ENCODE results near the gene SELENOM. TPM values are rescaled to one million over a fixed set of nuclear protein-coding genes. Genes with fewer than 3 reads are reported as not detected.
"Not testable (repeated sequence)": the region's sequence is repeated elsewhere in the genome, so short reads cannot be mapped to it uniquely, and the experiment has no call there.

SELENOM gene
- total RNA-seq, 4 donors from 2014 or later = 941 to 2,300 (median 1,432) TPM

- TF ChIP-seq CTCF (IDR thresholded peaks at IDR 0.05) (peak in 2 of 4 experiments; percentile 18 to 26), POLR2A (IDR thresholded peaks at IDR 0.05) (no peak), EP300 (IDR thresholded peaks at IDR 0.05) (no peak), POLR2AphosphoS5 (IDR thresholded peaks at IDR 0.05) (no peak)
- H3K27ac ChIP-seq = peak overlapping the region; percentile 89 to 100 (median 98)
- peak overlapping the region in 1 of 2 donors; percentile 18 for H3K4me3 ChIP-seq
- no CpG with 5 or more reads among the region's 36 CpGs for WGBS, 2 donors (ENCODE audit: low coverage in 1 of 2)
- peak; percentile 20 for ATAC-seq
- H3K36me3 ChIP-seq = peaks cover 0 to 89% of the 10 kb centered on the region in 2 donors
- H3K4me1 ChIP-seq = peaks cover 15 to 100% (median 57%) of the 10 kb centered on the region in 3 donors
- no peaks in the 10 kb centered on the region for H3K9me3 ChIP-seq
- H3K27me3 ChIP-seq = no peaks in the 10 kb centered on the region
These were observed 8.7 kb downstream of the SELENOM start for GRCh38 chr22:31098632-31099110.

- H3K27ac ChIP-seq = peak overlapping the region; percentile 89 to 100 (median 98)
- WGBS, 2 donors (ENCODE audit: low coverage in 1 of 2) = 40 to 46% methylated on average over 4 to 7 of the region's 10 CpGs
- peaks cover 11 to 100% (median 52%) of the 10 kb centered on the region in 3 donors for H3K4me1 ChIP-seq
- H3K4me3 ChIP-seq = peak overlapping the region in 1 of 2 donors; percentile 18
- no peaks in the 10 kb centered on the region for H3K27me3 ChIP-seq
- TF ChIP-seq POLR2A (IDR thresholded peaks at IDR 0.05) = no peak
- ATAC-seq = no peak
- H3K36me3 ChIP-seq = peaks cover 0 to 89% of the 10 kb centered on the region in 2 donors
- no peaks in the 10 kb centered on the region for H3K9me3 ChIP-seq
These were observed 9.3 kb downstream of the SELENOM start for GRCh38 chr22:31097941-31098631.

GRCh38 chr22:31097539-31097938 lies 9.8 kb downstream of the SELENOM start:
- not testable (repeated sequence) for ATAC-seq
- 33 to 66% methylated on average over 2 to 5 of the region's 5 CpGs for WGBS, 2 donors (ENCODE audit: low coverage in 1 of 2)

GRCh38 chr22:31096657-31097279 lies 10.6 kb downstream of the SELENOM start:
- H3K4me3 ChIP-seq = peak overlapping the region in 1 of 2 donors; percentile 21
- peaks cover 10 to 100% (median 43%) of the 10 kb centered on the region in 3 donors for H3K4me1 ChIP-seq

More at GRCh38 chr22:31097539-31097938, 9.8 kb downstream of the SELENOM start:
- H3K4me1 ChIP-seq = peaks cover 10 to 100% (median 51%) of the 10 kb centered on the region in 3 donors
- H3K27ac ChIP-seq = peak overlapping the region; percentile 89 to 100 (median 98)
- H3K9me3 ChIP-seq, H3K4me3 ChIP-seq, H3K27me3 ChIP-seq: not testable (repeated sequence)
- H3K36me3 ChIP-seq = peaks cover 0 to 90% of the 10 kb centered on the region in 2 donors

GRCh38 chr22:31095637-31096249 lies 11.6 kb downstream of the SELENOM start:
- no peak for ATAC-seq
- WGBS, 2 donors (ENCODE audit: low coverage in 1 of 2) = 56% methylated on average over 3 of the region's 3 CpGs; no CpG with 5 or more reads in 1 of the 2 donors
- Histone ChIP-seq H3K4me3 (peak overlapping the region in 1 of 2 donors; percentile 65), H3K27me3 (no peaks in the 10 kb centered on the region), H3K9me3 (no peaks in the 10 kb centered on the region), H3K4me1 (peaks cover 10 to 100% (median 37%) of the 10 kb centered on the region in 3 donors), H3K36me3 (peaks cover 0 to 100% of the 10 kb centered on the region in 2 donors), H3K27ac (peak overlapping the region; percentile 22 to 100 (median 98))
- TF ChIP-seq CTCF (IDR thresholded peaks at IDR 0.05) (no peak), POLR2A (IDR thresholded peaks at IDR 0.05) (no peak), POLR2AphosphoS5 (IDR thresholded peaks at IDR 0.05) (peak; percentile 1)

More at GRCh38 chr22:31096657-31097279, 10.6 kb downstream of the SELENOM start:
- no peak for TF ChIP-seq CTCF (IDR thresholded peaks at IDR 0.05)
- TF ChIP-seq POLR2A (IDR thresholded peaks at IDR 0.05) = no peak
- peak; percentile 7 for TF ChIP-seq POLR2AphosphoS5 (IDR thresholded peaks at IDR 0.05)
- no peak for TF ChIP-seq EP300 (IDR thresholded peaks at IDR 0.05)
- H3K36me3 ChIP-seq = peaks cover 0 to 98% of the 10 kb centered on the region in 2 donors
- WGBS, 2 donors (ENCODE audit: low coverage in 1 of 2) = 44 to 58% methylated on average over 6 to 13 of the region's 27 CpGs
- no peaks in the 10 kb centered on the region for H3K9me3 ChIP-seq
- H3K27ac ChIP-seq = peak overlapping the region; percentile 89 to 100 (median 98)
- H3K27me3 ChIP-seq = no peaks in the 10 kb centered on the region
- ATAC-seq = no peak
